HuH-7.5 (cell line): ENCODE data around the gene DPYSL3.
"Not testable (repeated sequence)": the region's sequence is repeated elsewhere in the genome, so short reads cannot be mapped to it uniquely, and the experiment has no call there.

Experiments used
- DNase-seq: peaks from one replicate; pipeline ENCODE4 v3.0.0; 2011; ENCODE audit warnings: low spot score

The DPYSL3 gene

GRCh38 chr5:147369742-147370374 lies 140.0 kb downstream of the DPYSL3 start:
- no peak for DNase-seq

GRCh38 chr5:147367381-147367780 lies 142.5 kb downstream of the DPYSL3 start:
- not testable (repeated sequence) for DNase-seq

GRCh38 chr5:147361441-147362175 lies 148.3 kb downstream of the DPYSL3 start:
- DNase-seq: no peak

- DNase-seq: no peak
Measured at GRCh38 chr5:147360816-147361215, 149.1 kb downstream of the DPYSL3 start.

- DNase-seq: no peak
Measured at GRCh38 chr5:147359581-147359980, 150.3 kb downstream of the DPYSL3 start.

GRCh38 chr5:147359101-147359500 lies 150.8 kb downstream of the DPYSL3 start:
- DNase-seq: no peak

- no peak for DNase-seq
Measured at GRCh38 chr5:147349241-147349640, 160.6 kb downstream of the DPYSL3 start.

- DNase-seq: no peak
Measured at GRCh38 chr5:147348451-147348850, 161.4 kb downstream of the DPYSL3 start.

- DNase-seq: no peak
Measured at GRCh38 chr5:147348046-147348445, 161.8 kb downstream of the DPYSL3 start.

- DNase-seq: no peak
Measured at GRCh38 chr5:147346006-147346561, 163.8 kb downstream of the DPYSL3 start.

GRCh38 chr5:147344861-147345260 lies 165.0 kb downstream of the DPYSL3 start:
- no peak for DNase-seq

- no peak for DNase-seq
Measured at GRCh38 chr5:147341345-147341744, 168.5 kb downstream of the DPYSL3 start.

- no peak for DNase-seq
Measured at GRCh38 chr5:147340941-147341340, 168.9 kb downstream of the DPYSL3 start.
